Ascending aorta (tissue), 2 donors: Measurements from ENCODE around the gene CPA1. TPM values are rescaled to one million over a fixed set of nuclear protein-coding genes. Genes with fewer than 3 reads are reported as not detected.

Experiments used
- DNase-seq, 2 donors: peaks; one replicate each; pipeline ENCODE4 v3.0.0-alpha.2; 2019; ENCODE audit warnings: low spot score in 2 of 2
- H3K27ac ChIP-seq, 2 donors: fragments of 200-600 bp; sonication (generic); one replicate each; pipeline ENCODE4 v1.5.1; 2016 to 2017; ENCODE audit warnings: mild to moderate bottlenecking in 1 of 2
- H3K27me3 ChIP-seq: fragments of 200-600 bp; sonication (generic); one replicate; pipeline ENCODE4 v1.5.1; 2017
- H3K36me3 ChIP-seq, 2 donors: fragments of 200-600 bp; sonication (generic); one replicate each; pipeline ENCODE4 v1.5.1; 2016
- H3K4me1 ChIP-seq, 2 donors: fragments of 200-600 bp; sonication (generic); one replicate each; pipeline ENCODE4 v1.5.1; 2016 to 2017; ENCODE audit warnings: mild to moderate bottlenecking in 1 of 2
- H3K4me3 ChIP-seq, 2 donors: fragments of 200-600 bp; sonication (generic); one replicate each; pipeline ENCODE4 v1.5.1; 2016 to 2017; ENCODE audit warnings: mild to moderate bottlenecking in 1 of 2
- H3K9me3 ChIP-seq, 2 donors: fragments of 200-600 bp; sonication (generic); one replicate each; pipeline ENCODE4 v1.5.1; 2016
- intact Hi-C: fragments of 100-400 bp; cut with DNase I; formaldehyde crosslinking; loops from one replicate; pipeline ENCODE4 v1.15.1; 2023
- total RNA-seq: library from RNA; depleted of rRNA; stranded (reverse); fragments of >200 nt; gene quantifications from one replicate; pipeline ENCODE4 v1.1.0, GENCODE V29; 2016
- TF ChIP-seq, protein P1 (sequence below), 3 experiments: fragments of 200-600 bp in 2 of 3; fragments of 450-650 bp in 1 of 3; sonication (generic) in 2 of 3; IDR thresholded peaks; one replicate each; pipeline ENCODE4 v1.5.1; 2016 to 2019; ENCODE audit warnings: antibody characterized with exemption in 3 of 3, mild to moderate bottlenecking in 1 of 3, moderate library complexity in 1 of 3

CPA1 gene
- total RNA-seq, 1 donor from 2014 or later: not detected

DNA sequence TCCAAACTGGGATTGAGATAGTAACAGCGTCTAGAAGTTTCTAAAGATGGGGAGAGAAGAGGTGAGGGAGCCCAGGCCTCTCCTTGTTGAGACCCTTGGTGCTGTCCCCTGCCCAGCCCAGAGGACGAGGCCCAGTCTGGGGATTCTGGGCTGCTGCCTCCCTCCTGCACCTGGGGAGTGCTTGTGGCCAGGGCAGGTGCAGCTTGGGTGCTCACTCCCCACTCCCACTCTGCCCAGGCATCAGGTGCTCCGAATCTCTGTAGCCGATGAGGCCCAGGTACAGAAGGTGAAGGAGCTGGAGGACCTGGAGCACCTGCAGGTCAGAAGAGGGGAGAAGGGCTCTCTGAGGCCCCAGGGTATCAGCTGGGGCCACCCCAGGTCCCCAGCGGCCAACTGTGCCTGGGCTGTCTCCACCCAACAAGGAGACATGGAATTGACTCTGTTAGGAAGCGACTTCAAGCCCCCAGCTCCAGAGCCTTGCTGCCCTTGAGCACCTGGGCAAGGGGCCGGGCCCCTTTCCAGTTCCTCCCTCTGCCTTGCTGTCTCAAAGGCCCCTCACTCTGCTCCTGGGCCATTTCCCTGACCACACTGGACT, 664 bp downstream of the CPA1 start:
- Histone ChIP-seq H3K4me3 (no peak overlapping the region), H3K27ac (peak overlapping the region in 1 of 2 donors; percentile 48), H3K36me3 (no peaks in the 10 kb centered on the region), H3K9me3 (no peaks in the 10 kb centered on the region), H3K27me3 (no peaks in the 10 kb centered on the region), H3K4me1 (peaks cover 7 to 15% of the 10 kb centered on the region in 2 donors)
- TF ChIP-seq, protein P1, sequence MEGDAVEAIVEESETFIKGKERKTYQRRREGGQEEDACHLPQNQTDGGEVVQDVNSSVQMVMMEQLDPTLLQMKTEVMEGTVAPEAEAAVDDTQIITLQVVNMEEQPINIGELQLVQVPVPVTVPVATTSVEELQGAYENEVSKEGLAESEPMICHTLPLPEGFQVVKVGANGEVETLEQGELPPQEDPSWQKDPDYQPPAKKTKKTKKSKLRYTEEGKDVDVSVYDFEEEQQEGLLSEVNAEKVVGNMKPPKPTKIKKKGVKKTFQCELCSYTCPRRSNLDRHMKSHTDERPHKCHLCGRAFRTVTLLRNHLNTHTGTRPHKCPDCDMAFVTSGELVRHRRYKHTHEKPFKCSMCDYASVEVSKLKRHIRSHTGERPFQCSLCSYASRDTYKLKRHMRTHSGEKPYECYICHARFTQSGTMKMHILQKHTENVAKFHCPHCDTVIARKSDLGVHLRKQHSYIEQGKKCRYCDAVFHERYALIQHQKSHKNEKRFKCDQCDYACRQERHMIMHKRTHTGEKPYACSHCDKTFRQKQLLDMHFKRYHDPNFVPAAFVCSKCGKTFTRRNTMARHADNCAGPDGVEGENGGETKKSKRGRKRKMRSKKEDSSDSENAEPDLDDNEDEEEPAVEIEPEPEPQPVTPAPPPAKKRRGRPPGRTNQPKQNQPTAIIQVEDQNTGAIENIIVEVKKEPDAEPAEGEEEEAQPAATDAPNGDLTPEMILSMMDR (IDR thresholded peaks at IDR 0.05): no peak
- peak in 1 of 2 donors; percentile 52 for DNase-seq
- intact Hi-C loops: no loop called here

DNA sequence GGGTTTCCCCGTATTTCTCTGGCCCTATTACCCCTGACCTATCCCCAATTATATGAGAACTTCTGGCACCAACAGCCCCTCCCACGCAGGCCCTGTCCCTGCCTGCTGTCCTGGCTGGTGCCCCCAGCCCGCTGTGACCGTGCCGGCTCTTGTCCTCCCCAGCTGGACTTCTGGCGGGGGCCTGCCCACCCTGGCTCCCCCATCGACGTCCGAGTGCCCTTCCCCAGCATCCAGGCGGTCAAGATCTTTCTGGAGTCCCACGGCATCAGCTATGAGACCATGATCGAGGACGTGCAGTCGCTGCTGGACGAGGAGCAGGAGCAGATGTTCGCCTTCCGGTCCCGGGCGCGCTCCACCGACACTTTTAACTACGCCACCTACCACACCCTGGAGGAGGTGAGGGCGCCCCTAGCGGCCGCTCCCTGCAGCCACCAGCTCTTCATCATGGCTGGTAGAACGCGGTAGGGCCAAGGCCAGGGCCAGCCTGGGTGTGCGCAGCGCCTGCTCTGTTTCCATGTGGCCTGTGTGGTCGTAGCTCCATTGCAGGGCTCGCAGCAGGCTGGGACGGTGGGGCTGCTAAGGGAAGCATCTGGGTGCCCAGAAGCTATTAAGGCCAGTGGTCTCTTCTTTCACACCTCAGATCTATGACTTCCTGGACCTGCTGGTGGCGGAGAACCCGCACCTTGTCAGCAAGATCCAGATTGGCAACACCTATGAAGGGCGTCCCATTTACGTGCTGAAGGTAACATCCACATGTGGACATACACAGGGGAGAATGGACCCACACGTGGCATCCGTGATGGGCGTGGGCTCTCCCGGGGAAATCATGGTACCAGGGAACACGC, 1.4 kb downstream of the CPA1 start:
- peak in 1 of 2 donors; percentile 61 for DNase-seq
- Histone ChIP-seq H3K27ac (no peak overlapping the region), H3K27me3 (no peaks in the 10 kb centered on the region), H3K4me3 (no peak overlapping the region), H3K36me3 (no peaks in the 10 kb centered on the region), H3K9me3 (no peaks in the 10 kb centered on the region), H3K4me1 (peaks cover 7 to 15% of the 10 kb centered on the region in 2 donors)
- intact Hi-C loops: no loop called here
- TF ChIP-seq, protein P1 (IDR thresholded peaks at IDR 0.05): no peak

DNA sequence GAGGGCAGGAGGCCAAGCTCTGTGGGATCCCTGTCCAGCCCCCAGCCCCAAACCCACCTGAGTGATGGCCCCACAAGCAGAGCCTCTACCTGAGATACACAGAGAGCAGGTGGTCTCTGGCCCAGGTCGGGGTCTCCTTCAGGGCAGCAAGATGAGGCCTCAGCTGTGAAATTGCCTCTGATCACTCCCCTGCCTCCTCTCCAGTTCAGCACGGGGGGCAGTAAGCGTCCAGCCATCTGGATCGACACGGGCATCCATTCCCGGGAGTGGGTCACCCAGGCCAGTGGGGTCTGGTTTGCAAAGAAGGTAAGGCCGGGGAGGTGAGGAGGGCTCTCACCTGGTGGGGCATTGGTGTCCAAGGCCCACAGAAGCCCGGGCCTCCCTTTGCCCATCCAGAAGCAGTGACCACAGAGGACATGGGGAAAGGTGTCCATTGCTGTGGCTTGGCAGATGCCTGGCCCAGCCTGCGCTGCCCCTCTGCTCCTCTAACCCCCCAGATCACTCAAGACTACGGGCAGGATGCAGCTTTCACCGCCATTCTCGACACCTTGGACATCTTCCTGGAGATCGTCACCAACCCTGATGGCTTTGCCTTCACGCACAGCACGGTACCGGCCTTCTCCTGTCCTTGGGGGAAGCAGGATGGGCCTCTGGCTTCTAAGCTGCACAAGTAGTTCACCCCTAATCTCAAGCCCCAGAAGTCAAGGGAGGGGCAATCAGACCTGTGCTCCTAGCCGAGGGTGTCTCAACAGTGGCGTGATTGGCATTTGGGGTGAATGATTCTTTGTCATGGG, 3.1 kb downstream of the CPA1 start:
- no peak overlapping the region for H3K27ac ChIP-seq
- no peak overlapping the region for H3K4me3 ChIP-seq
- TF ChIP-seq, protein P1 (IDR thresholded peaks at IDR 0.05): no peak
- intact Hi-C loops: no loop called here
- H3K36me3 ChIP-seq: no peaks in the 10 kb centered on the region
- H3K27me3 ChIP-seq: no peaks in the 10 kb centered on the region
- DNase-seq: peak in 1 of 2 donors; percentile 59
- H3K9me3 ChIP-seq: no peaks in the 10 kb centered on the region
- H3K4me1 ChIP-seq: peaks cover 7 to 15% of the 10 kb centered on the region in 2 donors

DNA sequence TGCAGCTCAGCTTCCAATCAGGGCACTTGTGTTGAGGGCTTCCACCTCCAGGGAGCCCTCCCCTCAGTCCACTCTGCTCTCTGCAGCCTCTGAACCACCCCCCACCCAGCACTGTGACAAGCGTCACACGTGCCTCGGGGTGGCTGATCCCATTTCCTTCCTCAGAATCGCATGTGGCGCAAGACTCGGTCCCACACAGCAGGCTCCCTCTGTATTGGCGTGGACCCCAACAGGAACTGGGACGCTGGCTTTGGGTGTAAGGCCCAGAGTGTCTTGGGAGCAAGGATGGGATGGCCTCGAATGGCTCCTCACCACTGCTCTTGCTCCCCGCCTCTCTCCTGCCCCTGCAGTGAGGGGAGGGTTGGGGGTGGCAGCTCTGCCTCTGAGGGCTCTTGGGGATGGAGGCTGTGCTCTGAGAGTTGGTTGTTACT, 4.1 kb downstream of the CPA1 start:
- H3K9me3 ChIP-seq: no peaks in the 10 kb centered on the region
- no peak overlapping the region for H3K27ac ChIP-seq
- intact Hi-C loops: no loop called here
- H3K27me3 ChIP-seq: no peaks in the 10 kb centered on the region
- H3K36me3 ChIP-seq: no peaks in the 10 kb centered on the region
- TF ChIP-seq, protein P1 (IDR thresholded peaks at IDR 0.05): no peak
- peaks cover 7 to 14% of the 10 kb centered on the region in 2 donors for H3K4me1 ChIP-seq
- DNase-seq: peak in 1 of 2 donors; percentile 47
- no peak overlapping the region for H3K4me3 ChIP-seq

DNA sequence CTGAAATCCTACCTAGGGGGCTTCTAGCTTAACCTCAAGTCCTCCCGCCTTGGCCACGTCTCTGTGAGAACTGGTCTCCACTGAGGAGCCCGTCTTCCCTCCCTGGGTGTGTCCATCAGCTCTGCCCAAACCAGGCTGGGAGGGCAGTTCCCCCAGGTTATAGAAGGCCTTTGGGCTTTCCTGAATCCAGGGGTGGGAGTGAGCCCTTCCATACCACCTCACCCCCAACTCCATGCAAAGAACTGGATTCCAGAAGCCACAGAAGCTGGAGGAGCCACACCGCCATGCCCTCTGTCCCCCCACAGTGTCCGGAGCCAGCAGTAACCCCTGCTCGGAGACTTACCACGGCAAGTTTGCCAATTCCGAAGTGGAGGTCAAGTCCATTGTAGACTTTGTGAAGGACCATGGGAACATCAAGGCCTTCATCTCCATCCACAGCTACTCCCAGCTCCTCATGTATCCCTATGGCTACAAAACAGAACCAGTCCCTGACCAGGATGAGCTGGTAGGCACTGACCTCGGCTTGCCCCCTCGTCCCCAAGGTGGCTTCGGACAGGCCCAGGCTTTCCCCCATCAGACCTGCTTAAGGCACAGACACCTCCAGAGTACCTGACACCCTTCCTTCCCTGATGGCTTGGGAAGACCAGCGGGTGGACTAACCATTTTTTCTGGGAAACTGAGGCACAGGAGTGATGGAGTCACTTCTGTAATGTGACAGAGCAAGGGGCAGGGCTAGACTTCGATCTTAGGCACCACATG, 4.7 kb downstream of the CPA1 start:
- H3K4me1 ChIP-seq: peaks cover 4 to 8% of the 10 kb centered on the region in 2 donors
- DNase-seq: peak in 1 of 2 donors; percentile 59
- H3K36me3 ChIP-seq: no peaks in the 10 kb centered on the region
- H3K4me3 ChIP-seq: no peak overlapping the region
- H3K27ac ChIP-seq: no peak overlapping the region
- H3K9me3 ChIP-seq: no peaks in the 10 kb centered on the region
- intact Hi-C loops: no loop called here
- TF ChIP-seq, protein P1 (IDR thresholded peaks at IDR 0.05): no peak
- H3K27me3 ChIP-seq: no peaks in the 10 kb centered on the region
